GM20000 (cell line): ENCODE results near the gene CPNE9.
A peak's percentile ranks its signal among the peaks of the same experiment; 100 is the strongest.

Source experiments
- DNase-seq: peaks from one replicate; pipeline ENCODE4 v3.0.0; 2012; ENCODE audit warnings: low spot score
- TF ChIP-seq, protein P1 (sequence below): IDR thresholded peaks from 2 replicates; pipeline ENCODE4 v1.5.1; 2012; ENCODE audit warnings: mild to moderate bottlenecking, control low read depth; ENCODE audit errors: extremely low read depth, missing control alignments

CPNE9 gene

DNA sequence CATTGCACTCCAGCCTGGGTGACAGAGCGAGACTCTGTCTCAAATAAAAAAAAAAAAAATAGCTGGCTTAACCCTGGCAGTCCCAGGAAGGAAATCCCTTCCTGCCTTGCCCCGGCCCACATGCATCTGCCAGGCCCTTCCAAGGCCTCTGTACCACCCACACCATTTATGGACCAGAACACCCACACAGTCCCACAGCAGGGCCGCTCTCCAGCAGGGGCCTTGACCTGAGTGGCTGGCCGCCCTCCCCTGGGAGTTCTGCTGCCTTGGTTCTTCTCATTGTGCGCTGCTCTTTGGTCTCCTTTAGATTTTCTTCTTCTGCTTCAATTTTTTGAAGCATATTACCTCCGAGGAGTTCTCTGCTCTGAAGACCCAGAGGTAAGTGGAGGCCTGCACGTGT lies 16.1 kb upstream of the CPNE9 start:
- DNase-seq: no peak
- TF ChIP-seq, protein P1, sequence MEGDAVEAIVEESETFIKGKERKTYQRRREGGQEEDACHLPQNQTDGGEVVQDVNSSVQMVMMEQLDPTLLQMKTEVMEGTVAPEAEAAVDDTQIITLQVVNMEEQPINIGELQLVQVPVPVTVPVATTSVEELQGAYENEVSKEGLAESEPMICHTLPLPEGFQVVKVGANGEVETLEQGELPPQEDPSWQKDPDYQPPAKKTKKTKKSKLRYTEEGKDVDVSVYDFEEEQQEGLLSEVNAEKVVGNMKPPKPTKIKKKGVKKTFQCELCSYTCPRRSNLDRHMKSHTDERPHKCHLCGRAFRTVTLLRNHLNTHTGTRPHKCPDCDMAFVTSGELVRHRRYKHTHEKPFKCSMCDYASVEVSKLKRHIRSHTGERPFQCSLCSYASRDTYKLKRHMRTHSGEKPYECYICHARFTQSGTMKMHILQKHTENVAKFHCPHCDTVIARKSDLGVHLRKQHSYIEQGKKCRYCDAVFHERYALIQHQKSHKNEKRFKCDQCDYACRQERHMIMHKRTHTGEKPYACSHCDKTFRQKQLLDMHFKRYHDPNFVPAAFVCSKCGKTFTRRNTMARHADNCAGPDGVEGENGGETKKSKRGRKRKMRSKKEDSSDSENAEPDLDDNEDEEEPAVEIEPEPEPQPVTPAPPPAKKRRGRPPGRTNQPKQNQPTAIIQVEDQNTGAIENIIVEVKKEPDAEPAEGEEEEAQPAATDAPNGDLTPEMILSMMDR: no peak

DNA sequence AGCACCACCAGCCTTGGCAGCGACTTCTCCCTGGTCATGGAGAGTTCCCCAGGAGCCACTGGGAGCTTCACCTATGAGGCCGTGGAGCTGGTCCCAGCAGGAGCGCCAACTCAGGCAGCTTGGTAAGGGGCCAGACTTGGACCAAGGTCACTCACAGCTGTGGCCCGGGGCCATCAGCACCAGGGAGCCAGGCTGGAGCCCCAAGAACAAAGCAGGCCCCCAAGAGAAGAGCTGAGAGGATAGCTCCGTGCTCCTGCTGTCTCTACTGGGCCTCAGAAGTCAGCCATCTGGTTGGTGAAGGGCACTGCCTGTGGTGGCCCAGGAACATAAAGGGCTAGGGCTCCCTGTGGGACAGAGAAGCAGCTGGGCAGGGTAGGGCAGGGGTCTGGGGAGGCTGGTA lies 14.7 kb upstream of the CPNE9 start:
- no peak for DNase-seq
- TF ChIP-seq, protein P1: no peak

DNA sequence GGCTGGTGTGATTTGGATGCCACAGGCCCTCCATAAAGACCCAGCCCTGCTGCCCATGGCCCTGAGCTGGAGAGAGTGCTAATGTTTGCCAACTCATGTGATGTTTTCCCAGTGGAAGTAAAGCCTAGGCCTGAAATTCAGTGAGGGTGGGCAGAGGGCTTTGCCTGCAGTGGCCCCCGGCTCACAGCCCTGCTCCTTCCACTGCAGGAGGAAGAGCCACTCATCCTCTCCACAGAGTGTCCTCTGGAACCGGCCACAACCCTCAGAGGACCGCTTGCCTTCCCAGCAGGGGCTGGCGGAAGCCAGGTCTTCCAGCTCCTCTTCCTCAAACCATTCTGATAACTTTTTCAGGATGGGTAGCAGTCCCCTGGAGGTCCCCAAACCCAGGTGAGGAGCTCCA lies 13.9 kb upstream of the CPNE9 start:
- DNase-seq: no peak
- TF ChIP-seq, protein P1: no peak

DNA sequence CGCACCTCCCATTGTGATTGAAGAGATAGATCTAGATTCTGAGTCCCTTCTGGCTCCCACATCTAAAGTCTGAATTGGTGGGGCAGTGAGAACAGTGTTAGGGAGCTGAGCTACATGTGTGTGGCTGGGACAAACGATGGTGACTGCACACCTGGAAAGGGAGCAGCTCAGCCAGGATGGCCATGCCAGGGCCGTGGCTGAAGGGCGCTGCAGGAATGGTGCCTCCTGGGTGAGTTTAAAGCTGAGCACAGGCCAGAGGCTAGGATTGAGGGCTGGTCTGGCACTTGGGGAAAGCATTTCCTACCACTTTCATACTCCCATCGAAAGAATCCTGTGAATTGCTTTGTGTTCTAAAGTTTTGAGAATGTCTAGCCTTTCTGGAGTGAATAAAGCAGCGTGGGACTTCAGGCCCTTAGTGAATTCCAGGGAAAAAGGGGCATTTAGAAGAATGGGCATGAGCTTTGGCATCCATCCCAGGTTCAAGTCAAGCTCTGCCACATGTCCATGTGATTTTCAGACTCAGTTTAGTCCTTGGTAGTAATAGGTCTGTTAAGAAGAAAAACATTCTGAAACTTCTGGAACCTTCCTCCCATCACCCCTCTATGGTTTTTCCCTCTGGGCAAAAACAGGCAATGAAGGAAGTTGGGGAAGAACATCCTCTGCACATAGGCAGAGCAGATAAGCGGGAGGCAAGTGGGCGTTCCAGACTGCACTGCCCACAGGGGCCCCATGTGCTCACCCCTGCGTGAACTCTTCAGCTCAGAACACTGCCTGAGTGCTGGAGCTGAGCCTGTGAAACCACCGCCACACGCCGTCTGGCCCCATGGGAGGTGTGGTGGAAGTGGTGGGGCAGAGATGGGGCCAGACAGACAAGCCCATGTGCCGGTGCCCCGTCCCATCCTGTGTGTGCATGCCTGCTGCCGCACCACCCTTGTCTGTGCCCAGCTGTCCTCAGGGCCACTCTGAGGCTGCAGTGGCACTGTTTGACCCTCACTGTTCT lies 12.9 kb upstream of the CPNE9 start:
- peak; percentile 62 for DNase-seq
- TF ChIP-seq, protein P1: no peak

DNA sequence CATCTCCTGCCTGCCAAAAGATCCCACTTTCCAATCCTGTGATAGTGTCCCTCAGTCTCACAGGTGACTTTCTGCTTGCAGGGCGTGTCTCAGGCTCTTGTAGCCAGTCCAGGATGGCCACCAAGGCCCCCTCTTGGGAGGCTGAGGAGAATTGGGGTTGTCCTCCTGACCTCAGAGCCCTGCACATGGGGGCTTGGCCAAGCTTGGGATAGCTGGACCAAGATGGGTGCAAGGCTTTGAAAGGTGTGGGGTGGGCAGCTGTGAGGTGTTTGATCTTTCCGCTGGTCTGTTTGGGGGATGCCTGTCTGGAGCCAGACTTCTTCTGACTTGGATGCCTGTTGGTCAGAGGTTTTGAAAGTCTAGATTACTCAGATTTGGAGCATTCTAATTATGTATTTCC lies 12.0 kb upstream of the CPNE9 start:
- no peak for DNase-seq
- TF ChIP-seq, protein P1: no peak

DNA sequence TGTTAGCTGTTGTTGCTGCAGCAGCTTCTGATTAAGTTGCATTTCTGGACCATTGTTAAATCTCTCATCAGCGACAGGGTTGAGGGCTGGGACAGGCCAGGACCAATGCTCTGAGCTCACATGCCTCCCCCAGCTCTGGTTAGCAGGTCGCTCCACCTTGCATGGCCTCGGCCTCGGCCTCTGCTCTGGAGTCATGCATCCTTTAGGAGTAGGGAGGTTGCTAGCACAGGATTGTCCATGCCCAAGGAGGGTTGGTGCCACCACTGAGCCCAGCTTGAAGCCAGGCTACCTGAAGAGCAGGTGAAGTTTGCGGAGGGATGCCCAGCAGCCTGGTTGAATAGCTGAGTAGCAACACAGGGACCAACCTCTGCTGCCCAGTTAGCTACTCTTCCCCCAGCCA lies 11.2 kb upstream of the CPNE9 start:
- DNase-seq: no peak
- TF ChIP-seq, protein P1: no peak

GRCh38 chr3:9695345-9695744 lies 8.3 kb upstream of the CPNE9 start:
- DNase-seq: no peak
- TF ChIP-seq, protein P1: no peak
